Mammary epithelial cell (primary cell): Measurements from ENCODE around the gene SNCA.

ENCODE experiments used
- CTCF ChIP-seq, 2 donors: IDR thresholded peaks in 1 of 2; conservative IDR thresholded peaks in 1 of 2; 2 replicates each; pipeline ENCODE4 v1.5.1; 2011 to 2012; ENCODE audit warnings: inconsistent platforms in 2 of 2, low read length in 2 of 2, mild to moderate bottlenecking in 2 of 2, control low read depth in 1 of 2, low read depth in 1 of 2; ENCODE audit not compliant: insufficient read depth in 1 of 2; ENCODE audit errors: extremely low read depth in 1 of 2
- EZH2 ChIP-seq: IDR thresholded peaks from 2 replicates; pipeline ENCODE4 v1.6.1; 2012; ENCODE audit warnings: low read length, inconsistent platforms, borderline replicate concordance

DNA sequence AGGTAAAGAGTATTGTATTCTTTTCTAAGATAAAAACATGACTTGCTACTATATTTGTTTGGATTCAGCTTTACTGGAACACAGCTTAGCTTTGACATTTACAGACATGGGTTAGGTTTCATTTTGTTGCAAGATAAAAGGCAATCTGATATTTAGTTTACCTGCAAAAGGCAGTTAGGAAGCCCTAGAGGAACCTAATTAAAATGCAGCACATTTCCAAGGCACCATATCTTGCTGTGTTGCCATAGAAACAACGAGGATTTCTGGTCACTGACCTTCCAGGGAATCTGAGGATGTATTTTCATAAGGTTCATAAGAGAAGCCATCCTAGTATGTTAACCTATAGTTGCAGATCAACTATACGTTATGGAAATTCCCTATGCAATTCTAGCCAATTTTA lies 116.0 kb downstream of the SNCA start:
- TF ChIP-seq CTCF (conservative IDR thresholded peaks at IDR 0.05 in 1 of 2, IDR thresholded peaks at IDR 0.05 in 1 of 2; ENCODE audit: extremely low read depth in 1 of 2, insufficient read depth in 1 of 2, low read depth in 1 of 2, low read length in 2 of 2) (no peak), EZH2 (no peak)
